HG02840 (cell line): ENCODE data around the gene MED12.
"Not testable (repeated sequence)": the region's sequence is repeated elsewhere in the genome, so short reads cannot be mapped to it uniquely, and the experiment has no call there.

ENCODE experiments used
- ATAC-seq: cut with Tn5 transposase; IDR thresholded peaks from one replicate; pipeline ENCODE4 v1.9.1; 2021; ENCODE audit warnings: mild to moderate bottlenecking, moderate library complexity, moderate number of reproducible peaks; ENCODE audit not compliant: unreplicated experiment, low FRiP score

Gene MED12

GRCh38 chrX:71158603-71159002, 40.2 kb downstream of the MED12 start:
- no peak for ATAC-seq

- no peak for ATAC-seq
Measured at GRCh38 chrX:71159335-71159734, 40.9 kb downstream of the MED12 start.

DNA sequence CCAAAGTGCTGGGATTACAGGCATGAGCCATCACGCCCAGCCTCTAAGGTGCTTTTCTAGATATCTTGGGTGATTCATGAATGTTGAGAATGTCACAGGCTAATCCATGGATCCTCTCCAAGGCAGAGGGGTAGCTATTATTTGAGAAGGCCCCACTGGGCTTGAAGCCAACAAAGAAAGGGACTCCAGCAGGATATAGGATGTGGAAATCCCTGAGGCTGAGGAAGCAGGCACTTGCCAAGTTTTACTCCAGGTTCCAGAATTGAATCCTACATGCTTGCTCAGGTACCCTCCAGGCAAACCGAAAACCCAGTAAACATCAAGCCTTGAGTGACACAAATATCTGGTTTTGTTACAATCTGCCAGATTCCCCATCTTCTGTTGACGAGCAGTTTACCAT, 42.1 kb downstream of the MED12 start:
- no peak for ATAC-seq

DNA sequence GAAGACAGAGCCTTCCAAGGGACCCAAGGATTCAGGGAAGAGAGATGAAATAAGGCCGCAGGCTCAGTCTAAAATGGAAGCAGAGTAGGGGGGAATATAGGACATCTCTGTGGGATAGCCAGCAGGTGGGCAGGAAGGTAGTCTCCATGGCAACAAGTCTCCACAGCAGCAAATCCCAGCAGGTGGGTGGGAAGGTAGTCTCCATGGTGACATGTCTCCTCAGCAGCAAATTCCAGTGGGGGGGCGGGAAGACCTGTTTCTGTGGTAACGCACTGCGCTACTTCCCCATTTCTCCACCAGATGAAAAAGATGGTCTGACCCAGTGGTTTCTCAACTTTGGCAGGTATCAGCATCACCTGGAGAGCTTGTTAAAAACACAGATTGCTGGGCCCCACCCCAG, 44.6 kb downstream of the MED12 start:
- ATAC-seq, result no peak

DNA sequence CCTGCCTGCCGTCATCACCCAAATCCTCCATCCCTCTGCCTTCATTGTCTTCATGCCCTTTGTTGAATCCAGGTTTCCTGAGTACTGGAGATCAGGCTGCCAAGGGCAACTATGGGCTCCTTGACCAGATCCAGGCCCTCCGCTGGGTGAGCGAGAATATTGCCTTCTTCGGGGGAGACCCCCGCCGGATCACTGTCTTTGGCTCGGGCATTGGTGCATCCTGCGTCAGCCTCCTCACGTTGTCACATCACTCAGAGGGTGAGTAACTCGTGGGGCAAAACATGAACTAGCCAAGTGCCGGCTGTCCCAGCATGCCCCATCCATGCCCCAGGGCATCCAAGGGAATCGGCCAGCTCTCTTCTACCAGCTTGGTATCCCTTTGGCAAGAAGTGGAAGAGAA, 45.7 kb downstream of the MED12 start:
- no peak for ATAC-seq

DNA sequence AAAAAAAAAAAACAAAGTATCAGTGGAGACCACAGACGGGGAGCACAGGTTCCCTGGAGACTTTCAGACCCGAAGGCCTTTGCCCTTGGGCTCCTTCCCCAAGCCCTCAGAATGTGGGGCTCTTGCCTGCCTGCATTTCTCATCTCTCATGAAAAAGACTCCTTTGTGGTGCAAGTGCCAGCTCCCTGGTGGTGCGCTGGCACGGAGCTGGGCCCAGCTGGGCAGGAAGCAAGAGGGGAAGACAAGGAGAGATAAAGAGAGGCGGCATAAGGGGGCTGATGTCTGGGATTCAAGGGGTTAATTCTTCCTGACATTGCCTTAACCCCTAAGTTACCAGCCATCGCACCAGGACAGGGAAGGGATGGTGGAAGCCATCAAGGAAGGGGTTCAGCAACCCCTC, 48.1 kb downstream of the MED12 start:
- no peak for ATAC-seq

DNA sequence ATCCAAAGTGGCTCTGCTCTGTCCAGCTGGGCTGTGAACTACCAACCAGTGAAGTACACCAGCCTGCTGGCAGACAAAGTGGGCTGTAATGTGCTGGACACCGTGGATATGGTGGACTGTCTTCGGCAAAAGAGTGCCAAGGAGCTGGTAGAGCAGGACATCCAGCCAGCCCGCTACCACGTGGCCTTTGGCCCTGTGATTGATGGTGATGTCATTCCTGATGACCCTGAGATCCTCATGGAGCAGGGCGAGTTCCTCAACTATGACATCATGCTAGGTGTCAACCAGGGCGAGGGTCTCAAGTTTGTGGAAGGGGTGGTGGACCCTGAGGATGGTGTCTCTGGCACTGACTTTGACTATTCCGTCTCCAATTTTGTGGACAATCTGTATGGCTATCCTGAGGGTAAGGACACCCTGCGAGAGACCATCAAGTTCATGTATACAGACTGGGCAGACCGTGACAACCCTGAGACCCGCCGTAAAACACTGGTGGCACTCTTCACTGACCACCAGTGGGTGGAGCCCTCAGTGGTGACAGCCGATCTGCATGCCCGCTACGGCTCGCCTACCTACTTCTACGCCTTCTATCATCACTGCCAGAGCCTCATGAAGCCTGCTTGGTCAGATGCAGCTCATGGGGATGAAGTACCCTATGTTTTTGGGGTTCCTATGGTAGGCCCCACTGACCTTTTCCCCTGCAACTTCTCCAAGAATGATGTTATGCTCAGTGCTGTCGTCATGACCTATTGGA, 48.8 kb downstream of the MED12 start:
- ATAC-seq, result no peak

DNA sequence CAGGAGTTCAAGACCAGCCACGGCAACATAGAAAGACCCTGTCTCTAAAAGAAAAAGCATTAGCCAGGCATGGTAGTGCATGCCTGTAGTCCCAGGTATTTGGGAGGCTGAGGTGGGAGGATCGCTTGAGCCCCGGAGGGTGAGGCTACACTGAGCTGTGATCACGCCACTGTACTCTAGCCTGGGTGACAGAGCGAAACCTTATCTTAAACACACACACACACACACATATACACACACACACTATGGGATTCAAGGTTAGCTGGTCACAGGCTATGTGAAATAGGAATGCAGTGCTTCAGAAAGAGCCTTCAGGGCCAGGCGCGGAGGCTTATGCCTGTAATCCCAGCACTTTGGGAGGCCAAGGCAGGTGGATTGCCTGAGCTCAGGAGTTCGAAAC, 49.7 kb downstream of the MED12 start:
- no peak for ATAC-seq

DNA sequence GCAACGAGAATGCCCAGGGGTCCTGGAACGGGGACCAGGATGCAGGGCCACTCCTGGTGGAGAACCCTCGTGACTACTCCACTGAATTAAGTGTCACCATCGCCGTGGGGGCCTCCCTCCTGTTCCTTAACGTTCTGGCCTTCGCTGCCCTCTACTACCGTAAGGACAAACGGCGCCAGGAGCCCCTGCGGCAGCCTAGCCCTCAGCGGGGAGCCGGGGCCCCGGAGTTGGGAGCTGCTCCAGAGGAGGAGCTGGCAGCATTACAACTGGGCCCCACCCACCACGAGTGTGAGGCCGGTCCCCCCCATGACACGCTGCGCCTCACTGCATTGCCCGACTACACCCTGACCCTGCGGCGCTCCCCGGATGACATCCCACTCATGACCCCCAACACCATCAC, 51.2 kb downstream of the MED12 start:
- ATAC-seq, result no peak

DNA sequence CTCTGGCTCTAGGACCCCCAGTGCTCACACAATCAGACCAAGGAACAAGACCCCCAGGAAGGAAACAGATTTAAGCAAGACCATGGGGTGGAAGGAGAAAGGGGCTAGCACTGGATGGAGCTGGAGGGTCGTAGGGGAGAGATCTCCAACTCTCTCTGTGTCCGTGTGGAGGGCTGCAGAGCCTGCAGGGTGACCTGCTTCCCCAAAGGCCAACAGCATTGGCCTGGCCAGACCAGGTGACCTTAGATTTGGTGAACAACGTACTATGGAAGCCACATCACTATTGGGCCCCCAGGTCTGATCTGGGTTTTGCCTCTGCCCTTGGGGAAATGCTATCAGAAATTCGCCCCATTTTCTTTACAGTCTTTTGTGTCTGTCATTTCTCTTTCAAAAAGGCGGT, 52.3 kb downstream of the MED12 start:
- ATAC-seq, result no peak

DNA sequence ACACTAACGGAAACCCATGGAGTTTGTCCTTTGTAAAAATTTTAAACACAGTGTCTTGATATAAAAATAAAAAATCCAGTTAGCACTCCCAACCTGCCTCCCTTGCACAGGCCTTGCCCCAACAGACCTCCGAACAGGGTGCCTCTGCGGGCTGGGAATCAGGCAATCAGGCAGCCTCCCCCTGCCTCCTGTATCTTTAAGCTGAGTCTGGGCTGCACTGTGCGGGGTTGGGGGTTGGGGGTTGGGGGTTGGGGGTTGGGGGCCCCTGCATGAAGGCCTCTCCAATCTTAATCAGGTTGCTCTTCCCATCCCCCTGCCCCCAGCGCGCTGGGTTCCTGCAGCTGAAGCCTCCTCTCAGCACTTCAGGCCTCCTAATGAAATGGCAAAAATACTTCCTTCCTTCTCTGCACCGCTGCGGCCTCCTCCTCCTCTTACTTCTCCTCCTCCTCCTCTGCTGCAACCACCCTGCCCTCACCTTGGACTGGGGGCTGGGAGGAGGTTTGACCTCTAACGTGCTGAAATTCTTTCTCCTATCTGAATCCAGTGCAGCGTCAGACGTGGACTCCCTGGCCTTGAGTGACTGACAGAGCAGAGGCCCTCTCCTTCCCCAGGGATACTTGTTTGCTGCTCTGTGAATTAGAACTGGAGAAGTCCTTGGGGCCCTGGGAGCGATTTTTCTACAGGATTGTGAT, 52.9 kb downstream of the MED12 start:
- no peak for ATAC-seq

DNA sequence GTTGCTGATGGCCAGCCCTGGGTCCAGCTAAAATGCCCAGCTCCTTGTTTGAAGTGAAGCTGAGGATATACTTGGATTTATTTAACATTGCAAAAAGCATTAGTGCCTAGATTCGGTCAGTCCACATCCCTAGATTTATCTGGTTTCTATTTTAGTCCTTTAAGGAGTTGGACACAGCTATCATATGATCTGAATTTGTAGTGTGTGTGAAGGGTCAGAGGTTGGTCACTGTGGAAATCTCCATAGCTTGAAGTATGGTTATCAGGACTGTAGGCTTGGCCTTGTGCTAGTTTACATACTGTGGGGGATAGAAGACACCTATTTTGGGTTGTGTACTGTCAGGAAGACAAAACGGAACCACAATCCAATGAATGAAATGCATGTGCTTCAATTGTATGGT, 55.0 kb downstream of the MED12 start:
- no peak for ATAC-seq

- no peak for ATAC-seq
Measured at GRCh38 chrX:71174795-71175194, 56.4 kb downstream of the MED12 start.

DNA sequence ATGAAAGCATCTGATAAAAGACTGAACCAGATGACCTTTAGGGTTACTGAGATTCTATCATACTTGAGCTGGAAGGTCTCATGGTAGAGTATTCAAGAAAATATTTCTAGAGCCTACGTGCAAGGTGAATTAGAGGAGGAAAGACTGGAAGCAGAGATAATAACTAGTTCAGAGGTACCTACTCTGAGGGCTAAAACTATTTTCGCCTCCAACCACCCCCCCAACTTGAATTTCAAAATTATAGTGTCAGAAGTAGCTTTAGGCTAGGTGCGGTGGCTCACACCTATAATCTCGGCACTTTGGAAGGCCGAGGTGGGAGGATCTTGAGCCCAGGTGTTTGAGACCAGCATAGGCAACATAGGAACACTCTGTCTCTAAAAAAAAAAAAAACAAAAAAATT, 57.1 kb downstream of the MED12 start:
- no peak for ATAC-seq

- no peak for ATAC-seq
Measured at GRCh38 chrX:71177327-71177726, 58.9 kb downstream of the MED12 start.

DNA sequence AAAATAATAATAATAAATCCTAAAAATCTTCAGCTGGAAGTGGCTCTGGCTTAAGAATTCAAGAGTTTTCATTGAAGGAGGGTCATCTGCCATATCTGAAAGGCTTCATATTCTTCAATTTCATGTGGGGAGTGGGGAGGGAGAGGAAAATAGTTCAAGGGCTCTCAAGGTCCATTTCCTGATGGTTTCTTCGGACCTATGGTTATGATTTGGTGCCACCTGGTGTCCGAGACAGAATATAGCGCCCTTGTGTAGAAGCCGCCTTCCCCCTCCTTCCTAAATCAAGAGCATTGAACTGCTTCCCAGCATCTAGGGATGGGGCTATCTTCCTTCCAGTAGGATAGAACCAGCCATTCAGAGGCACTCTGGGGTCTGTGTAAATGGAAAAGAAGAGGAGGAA, 60.5 kb downstream of the MED12 start:
- no peak for ATAC-seq

DNA sequence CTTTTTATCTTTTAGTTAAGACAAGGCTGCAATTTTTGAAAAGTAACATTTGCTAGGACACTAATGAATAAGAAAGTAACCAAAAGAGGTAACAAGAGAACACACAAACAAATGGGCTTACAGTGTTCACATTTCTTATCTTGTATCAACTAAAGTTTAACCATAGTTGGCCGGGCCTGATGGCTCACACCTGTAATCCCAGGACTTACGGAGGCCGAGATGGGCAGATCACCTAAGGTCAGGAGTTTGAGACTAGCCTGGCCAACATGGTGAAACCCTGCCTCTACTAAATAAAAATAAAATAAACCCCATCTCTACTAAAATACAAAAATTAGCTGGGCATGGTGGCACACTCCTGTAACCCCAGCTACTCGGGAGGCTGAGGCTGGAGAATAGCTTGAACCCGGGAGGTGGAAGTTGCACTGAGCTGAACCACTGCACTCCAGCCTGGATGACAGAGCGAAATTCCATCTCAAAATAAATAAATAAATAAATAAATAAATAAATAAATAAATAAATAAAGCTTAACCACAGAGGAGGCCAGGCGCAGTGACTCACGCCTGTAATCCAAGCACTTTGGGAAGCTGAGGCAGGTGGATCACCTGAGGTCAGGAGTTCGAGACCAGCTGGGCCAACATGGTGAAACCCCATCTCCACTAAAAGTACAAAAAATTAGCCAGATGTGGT, 62.3 kb downstream of the MED12 start:
- not testable (repeated sequence) for ATAC-seq

- peak; percentile 25 for ATAC-seq
Measured at GRCh38 chrX:71181558-71181909, 63.1 kb downstream of the MED12 start.

- ATAC-seq, result peak; percentile 75
Measured at GRCh38 chrX:71181910-71182799, 63.8 kb downstream of the MED12 start.

GRCh38 chrX:71182871-71183270, 64.5 kb downstream of the MED12 start:
- no peak for ATAC-seq

- no peak for ATAC-seq
Measured at GRCh38 chrX:71183341-71183740, 64.9 kb downstream of the MED12 start.
